RWPE2 (cell line): ENCODE measurements around the gene TBKBP1.

Source experiments
- ATAC-seq: fragments of 200-7000 bp; cut with Tn5 transposase; 3 replicates; pipeline ENCODE4 v1.9.1; 2021; ENCODE audit warnings: low read depth
- DNase-seq: peaks from one replicate; pipeline ENCODE4 v3.0.0-alpha.2; 2020; ENCODE audit warnings: low spot score
- H3K27ac ChIP-seq: fragments of 450-650 bp; 2 replicates; pipeline ENCODE4 v1.5.1; 2017; ENCODE audit warnings: mild to moderate bottlenecking; ENCODE audit not compliant: poor library complexity, severe bottlenecking
- H3K27me3 ChIP-seq: fragments of 250-450 bp; sonication (Bioruptor Pico); 2 replicates; pipeline ENCODE4 v1.5.1; 2021; ENCODE audit warnings: mild to moderate bottlenecking, moderate library complexity; ENCODE audit not compliant: insufficient read depth, poor library complexity, severe bottlenecking
- H3K36me3 ChIP-seq: fragments of 250-450 bp; sonication (Bioruptor Pico); 2 replicates; pipeline ENCODE4 v1.5.1; 2020; ENCODE audit warnings: low read depth, mild to moderate bottlenecking, moderate library complexity
- H3K4me1 ChIP-seq: fragments of 250-450 bp; sonication (Bioruptor Pico); 2 replicates; pipeline ENCODE4 v1.5.1; 2021; ENCODE audit warnings: mild to moderate bottlenecking, moderate library complexity; ENCODE audit not compliant: insufficient read depth, poor library complexity, severe bottlenecking
- H3K4me3 ChIP-seq: fragments of 250-450 bp; sonication (Bioruptor Pico); 2 replicates; pipeline ENCODE4 v1.5.1; 2021; ENCODE audit warnings: mild to moderate bottlenecking, moderate library complexity; ENCODE audit not compliant: severe bottlenecking
- H3K9me3 ChIP-seq: fragments of 250-450 bp; sonication (Bioruptor Pico); 2 replicates; pipeline ENCODE4 v1.5.1; 2021; ENCODE audit warnings: mild to moderate bottlenecking, moderate library complexity; ENCODE audit not compliant: severe bottlenecking
- TF ChIP-seq, protein P1 (sequence below): fragments of 450-650 bp; IDR thresholded peaks from one replicate; pipeline ENCODE4 v1.5.1; 2017; ENCODE audit warnings: mild to moderate bottlenecking, moderate library complexity; ENCODE audit not compliant: poor library complexity, severe bottlenecking

The TBKBP1 gene

DNA sequence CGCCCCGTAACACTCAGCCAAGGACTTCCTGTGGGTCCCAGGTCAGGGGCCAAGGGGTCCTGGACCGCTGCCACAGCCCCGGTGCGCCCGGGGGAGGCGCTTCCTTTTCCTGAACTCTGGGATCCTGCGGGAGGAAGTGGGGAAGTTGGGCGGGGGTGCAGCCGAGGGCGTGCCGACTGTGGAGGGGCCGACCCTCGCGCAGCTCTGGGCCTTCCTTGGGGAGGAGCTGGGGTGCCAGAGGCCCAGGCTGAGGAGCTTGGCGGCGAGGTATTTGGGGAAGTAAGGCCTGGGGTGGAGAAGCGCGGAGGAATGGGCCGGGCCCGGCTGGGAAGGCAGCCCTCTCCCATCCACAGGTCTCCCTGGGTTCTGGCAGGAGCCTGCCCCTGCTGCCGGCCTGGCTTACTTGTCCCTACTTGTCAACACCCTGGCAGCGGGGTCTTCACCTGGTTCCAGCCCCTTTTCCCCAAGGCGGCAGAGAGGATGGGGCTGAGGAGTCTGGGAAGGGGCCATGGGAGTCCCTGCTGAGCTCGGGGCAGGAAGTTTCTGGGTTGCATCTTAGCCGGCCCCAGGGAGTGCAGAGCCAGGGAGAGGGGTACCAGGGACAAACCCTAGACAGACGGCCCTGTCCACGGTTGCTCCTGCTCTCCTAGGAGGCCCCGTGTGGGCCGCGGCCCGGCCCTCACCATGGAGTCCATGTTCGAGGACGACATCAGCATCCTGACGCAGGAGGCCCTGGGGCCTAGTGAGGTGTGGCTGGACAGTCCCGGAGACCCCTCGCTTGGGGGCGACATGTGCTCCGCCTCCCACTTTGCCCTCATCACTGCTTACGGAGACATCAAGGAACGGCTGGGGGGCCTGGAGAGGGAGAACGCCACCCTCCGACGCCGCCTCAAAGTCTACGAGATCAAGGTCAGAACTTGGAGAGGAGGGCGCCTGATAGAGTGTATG, 1.7 kb downstream of the TBKBP1 start:
- Histone ChIP-seq H3K27me3 (no peaks in the 10 kb centered on the region), H3K4me1 (peaks cover 5% of the 10 kb centered on the region), H3K36me3 (peaks cover 6% of the 10 kb centered on the region; the same call in 1 of the 2 replicates), H3K4me3 (peak overlapping the region; percentile 71), H3K9me3 (no peaks in the 10 kb centered on the region), H3K27ac (peak overlapping the region; percentile 50)
- ATAC-seq = 0 out of 3 replicates have a peak, but pooled peaks have one; percentile 1
- TF ChIP-seq, protein P1, sequence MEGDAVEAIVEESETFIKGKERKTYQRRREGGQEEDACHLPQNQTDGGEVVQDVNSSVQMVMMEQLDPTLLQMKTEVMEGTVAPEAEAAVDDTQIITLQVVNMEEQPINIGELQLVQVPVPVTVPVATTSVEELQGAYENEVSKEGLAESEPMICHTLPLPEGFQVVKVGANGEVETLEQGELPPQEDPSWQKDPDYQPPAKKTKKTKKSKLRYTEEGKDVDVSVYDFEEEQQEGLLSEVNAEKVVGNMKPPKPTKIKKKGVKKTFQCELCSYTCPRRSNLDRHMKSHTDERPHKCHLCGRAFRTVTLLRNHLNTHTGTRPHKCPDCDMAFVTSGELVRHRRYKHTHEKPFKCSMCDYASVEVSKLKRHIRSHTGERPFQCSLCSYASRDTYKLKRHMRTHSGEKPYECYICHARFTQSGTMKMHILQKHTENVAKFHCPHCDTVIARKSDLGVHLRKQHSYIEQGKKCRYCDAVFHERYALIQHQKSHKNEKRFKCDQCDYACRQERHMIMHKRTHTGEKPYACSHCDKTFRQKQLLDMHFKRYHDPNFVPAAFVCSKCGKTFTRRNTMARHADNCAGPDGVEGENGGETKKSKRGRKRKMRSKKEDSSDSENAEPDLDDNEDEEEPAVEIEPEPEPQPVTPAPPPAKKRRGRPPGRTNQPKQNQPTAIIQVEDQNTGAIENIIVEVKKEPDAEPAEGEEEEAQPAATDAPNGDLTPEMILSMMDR = no peak
- DNase-seq = peak; percentile 67

DNA sequence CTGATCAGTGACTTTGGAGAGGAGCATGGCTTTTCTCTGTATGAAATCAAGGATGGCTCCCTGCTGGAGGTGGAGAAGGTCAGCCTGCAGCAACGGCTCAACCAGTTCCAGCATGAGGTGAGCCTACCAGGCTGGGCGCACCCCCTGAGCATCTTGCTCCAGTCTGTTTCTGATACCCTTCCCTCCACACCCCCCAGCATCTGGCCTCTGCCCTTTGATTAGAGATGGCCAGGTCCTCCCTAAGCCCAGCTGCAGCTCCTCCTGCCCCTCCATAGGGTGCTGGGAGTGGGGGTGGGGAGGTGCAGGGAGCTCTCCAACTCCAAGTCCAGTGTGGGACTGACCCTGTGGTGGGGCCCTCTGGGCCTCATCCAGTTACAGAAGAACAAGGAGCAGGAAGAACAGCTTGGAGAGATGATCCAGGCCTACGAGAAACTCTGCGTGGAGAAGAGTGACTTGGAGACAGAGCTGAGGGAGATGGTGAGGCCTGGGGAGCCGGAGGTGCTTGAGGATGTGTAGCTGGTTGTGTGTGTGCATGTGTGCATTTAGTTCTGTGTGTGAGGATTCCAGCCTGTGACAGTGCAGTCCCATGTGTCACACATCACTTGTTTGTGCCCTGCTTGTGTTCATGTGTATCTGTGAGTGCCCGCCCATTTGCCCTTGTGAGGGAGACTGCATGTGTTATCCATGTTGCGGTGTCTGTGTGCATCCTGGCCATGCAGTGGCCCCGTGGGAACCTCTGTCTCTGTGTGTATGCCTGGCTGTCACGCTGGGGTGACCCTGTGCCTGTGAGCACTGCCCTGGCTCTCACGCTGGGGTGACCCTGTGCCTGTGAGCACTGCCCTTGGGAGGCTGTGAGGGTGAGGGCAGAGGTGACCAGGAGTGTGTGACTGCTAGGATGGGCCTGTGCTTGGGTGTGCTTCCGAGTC, 3.0 kb downstream of the TBKBP1 start:
- TF ChIP-seq, protein P1 = no peak
- Histone ChIP-seq H3K4me1 (peaks cover 5% of the 10 kb centered on the region), H3K27ac (no peak overlapping the region), H3K4me3 (no peak overlapping the region), H3K9me3 (no peaks in the 10 kb centered on the region), H3K27me3 (no peaks in the 10 kb centered on the region), H3K36me3 (peaks cover 6% of the 10 kb centered on the region; the same call in 1 of the 2 replicates)
- ATAC-seq (no peak), DNase-seq (peak; percentile 57)

DNA sequence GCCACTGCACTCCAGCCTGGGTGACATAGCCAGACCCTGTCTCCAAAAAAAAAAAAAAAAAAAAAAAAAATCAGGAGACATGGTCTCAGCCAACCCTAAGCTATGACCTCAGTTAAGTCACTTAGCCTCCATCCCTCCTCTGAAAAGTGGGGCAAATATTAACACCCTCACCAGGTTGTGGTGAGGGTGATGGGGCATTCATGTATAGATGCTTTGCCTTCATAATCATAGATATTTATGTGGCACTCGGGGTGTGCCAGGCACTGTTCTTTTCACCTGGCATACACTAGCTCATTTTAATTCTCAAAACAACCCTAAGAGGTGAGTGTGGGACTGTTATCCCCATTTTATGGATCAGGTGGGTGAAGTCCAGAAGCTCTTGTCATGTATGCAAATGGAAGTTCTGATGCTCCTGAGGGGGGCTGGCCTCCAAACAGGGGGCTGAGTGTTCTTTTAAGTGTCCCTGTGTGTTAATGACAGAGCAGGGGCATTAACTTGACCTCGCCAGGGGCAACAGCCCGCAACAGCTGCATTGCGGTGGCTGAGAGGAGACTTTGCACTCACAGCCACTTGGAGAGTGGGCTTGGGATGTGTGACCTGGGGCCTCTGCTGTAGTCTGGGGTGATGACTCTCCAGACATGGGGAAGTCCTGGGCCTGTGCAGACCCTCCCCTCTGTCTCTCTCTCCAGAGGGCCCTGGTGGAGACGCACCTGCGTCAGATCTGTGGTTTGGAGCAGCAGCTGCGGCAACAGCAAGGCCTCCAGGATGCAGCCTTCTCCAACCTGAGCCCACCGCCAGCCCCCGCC, 4.1 kb downstream of the TBKBP1 start:
- Histone ChIP-seq H3K27me3 (no peaks in the 10 kb centered on the region), H3K9me3 (no peaks in the 10 kb centered on the region), H3K27ac (no peak overlapping the region), H3K36me3 (peaks cover 6% of the 10 kb centered on the region; the same call in 1 of the 2 replicates), H3K4me3 (no peak overlapping the region), H3K4me1 (peaks cover 3% of the 10 kb centered on the region)
- DNase-seq (peak; percentile 39), ATAC-seq (no peak)
- TF ChIP-seq, protein P1 = no peak

DNA sequence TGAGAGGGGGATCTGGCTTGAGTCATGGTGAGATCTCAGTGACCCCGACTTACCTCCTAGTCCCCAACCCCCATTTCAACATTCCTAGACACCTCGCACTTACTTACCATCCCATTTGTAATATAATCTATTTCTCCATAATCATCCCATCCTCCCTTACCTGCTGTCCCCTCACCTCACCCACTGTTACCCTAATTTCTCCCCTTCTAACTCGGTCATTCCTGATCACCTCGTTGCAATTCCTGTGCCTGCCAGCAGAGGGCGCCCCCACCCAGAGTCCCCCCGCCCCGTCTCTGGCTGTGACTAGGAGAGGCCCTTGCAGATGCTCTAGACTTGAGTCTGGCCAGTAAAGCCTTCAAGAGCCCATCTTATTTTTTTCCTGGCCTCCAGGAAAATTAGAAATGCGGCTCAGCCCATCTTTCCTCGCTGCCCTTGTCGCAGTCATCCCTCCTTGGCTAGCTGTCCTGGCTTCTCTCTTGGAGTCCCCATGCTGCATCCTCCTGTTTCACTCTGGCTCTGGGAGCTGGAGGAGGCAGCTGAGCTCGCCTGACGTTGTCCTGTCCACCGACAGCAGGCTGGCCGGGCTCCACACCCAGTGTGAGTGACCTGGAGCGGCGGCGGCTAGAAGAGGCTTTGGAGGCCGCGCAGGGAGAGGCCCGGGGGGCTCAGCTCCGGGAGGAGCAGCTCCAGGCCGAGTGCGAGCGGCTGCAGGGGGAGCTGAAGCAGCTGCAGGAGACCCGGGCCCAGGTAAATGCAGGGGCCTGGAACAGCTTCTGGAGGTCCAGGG, 5.0 kb downstream of the TBKBP1 start:
- Histone ChIP-seq H3K4me3 (no peak overlapping the region), H3K27ac (no peak overlapping the region), H3K9me3 (no peaks in the 10 kb centered on the region), H3K36me3 (peaks cover 6% of the 10 kb centered on the region; the same call in 1 of the 2 replicates), H3K4me1 (no peaks in the 10 kb centered on the region), H3K27me3 (no peaks in the 10 kb centered on the region)
- DNase-seq = no peak
- TF ChIP-seq, protein P1 = peak; percentile 97
- ATAC-seq = peak; percentile 19; the same call in 1 of the 3 replicates
